ENCODE results near the gene PADI4.
"Not testable (repeated sequence)": the region's sequence is repeated elsewhere in the genome, so short reads cannot be mapped to it uniquely, and the experiment has no call there.

The PADI4 gene

DNA sequence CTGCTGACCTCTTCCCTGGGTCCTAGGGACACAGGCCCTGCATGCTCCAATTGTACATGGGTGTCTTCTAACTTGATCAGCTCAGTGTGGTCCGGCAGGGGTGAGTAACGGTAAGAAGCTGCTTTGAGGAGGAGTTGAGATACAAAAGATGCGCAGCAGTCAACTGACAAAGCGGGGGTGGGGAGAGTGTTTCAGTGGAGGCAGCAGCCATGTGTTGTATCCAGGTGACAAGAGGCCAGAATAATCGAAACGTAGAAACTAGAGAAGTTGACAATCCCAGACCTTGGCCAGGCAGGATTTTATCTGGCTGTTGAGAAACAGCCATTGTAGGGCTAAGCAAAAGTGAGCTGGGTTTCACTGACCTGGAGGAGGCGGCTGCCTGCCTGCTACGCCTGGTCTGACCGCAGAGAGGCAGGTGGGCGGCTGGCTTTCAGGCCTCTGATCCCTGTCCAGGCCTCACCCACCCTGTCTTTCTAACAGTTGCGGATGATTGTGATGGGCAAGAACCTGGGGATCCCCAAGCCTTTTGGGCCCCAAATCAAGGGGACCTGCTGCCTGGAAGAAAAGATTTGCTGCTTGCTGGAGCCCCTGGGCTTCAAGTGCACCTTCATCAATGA, 92.8 kb downstream of the PADI4 start:
- no peak for DNase-seq

DNA sequence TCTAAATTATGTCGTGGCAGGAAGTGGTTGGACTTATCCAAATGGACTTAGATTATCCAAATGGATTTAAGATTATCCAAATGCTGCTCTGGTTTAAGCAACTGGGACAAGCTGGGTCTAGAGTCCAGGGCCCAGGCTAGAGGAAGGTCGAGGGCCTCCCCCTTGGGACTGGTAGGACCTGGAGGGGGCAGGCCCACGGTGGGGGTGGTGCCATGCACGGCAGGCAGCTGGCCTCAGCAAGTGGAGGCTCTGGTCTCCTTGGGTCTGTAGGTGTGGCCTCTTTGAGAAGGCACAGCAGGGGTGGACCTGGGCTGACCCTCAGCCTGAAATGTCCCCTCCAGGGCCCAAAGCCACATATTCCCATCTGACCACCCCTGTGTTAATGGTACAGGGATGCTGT, 93.8 kb downstream of the PADI4 start:
- DNase-seq: no peak

DNA sequence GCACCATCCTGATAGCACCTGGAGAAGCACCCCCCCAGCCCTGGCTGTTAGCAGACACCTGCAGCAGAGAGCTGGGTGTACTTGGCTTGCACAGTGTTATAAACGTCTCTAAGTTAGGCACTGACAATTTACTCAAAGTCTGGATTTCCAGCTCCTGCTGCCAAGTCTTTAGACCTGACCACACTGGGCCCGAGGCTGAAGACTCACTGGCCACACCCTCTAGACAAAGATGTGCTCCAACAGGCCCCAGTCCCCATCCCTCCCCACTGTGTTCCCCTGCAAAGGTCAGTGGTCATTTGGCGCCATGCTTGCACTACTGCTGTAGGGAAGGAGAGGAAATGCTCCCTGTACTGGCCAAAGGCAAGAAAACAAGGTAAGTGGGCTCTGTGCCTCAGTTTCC, 95.1 kb downstream of the PADI4 start:
- no peak for DNase-seq

DNA sequence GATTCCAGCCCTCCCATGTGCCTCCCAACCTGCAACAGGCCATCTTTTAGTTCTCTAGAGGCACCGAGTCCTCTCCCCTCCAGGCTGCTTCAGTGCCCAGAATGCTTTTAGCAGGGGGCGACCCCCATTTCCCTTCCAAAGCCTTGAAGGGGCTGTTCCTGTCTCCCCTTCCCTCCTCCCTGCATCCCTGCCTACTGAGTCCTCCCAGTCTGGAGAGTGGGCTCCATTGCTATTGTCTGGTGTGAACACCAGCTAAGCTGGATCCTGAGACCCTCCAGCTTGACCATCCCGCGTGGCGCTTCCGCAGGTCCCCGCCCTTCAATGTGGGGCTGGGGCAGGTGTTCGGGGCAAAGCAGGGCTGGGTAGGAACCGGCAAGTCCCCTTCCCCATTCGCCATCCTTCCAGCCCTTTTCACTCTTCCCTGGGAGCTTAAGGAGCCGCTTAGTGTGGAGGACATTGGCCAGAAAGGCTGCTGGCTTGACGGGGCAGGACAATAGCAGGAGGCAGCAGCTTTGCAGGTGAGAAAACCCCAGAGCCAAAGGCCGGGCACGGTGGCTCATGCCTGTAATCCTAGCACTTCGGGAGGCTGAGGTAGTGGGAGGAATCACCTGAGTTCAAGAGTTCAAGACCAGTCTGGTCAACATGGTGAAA, 96.2 kb downstream of the PADI4 start:
- DNase-seq: no peak

DNA sequence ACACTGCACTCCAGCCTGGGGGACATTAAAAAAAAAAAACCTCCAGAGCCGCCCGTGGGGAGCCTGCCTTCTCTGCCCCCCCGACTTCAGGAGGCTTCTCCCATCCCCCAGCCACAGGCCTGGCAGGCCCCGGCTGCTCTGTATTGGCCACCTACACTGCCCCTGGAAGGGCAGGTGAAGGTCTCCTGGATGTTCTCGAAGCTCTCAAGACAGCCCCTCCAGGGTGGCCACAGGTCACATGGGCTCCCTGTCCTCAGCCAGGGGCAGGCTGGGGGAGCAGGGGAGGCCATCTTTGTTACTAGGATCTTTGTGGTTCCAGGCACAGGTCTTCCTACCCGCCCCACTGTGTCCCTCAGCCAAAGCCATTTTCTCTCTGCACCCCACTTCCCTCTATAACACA, 96.8 kb downstream of the PADI4 start:
- DNase-seq: no peak

DNA sequence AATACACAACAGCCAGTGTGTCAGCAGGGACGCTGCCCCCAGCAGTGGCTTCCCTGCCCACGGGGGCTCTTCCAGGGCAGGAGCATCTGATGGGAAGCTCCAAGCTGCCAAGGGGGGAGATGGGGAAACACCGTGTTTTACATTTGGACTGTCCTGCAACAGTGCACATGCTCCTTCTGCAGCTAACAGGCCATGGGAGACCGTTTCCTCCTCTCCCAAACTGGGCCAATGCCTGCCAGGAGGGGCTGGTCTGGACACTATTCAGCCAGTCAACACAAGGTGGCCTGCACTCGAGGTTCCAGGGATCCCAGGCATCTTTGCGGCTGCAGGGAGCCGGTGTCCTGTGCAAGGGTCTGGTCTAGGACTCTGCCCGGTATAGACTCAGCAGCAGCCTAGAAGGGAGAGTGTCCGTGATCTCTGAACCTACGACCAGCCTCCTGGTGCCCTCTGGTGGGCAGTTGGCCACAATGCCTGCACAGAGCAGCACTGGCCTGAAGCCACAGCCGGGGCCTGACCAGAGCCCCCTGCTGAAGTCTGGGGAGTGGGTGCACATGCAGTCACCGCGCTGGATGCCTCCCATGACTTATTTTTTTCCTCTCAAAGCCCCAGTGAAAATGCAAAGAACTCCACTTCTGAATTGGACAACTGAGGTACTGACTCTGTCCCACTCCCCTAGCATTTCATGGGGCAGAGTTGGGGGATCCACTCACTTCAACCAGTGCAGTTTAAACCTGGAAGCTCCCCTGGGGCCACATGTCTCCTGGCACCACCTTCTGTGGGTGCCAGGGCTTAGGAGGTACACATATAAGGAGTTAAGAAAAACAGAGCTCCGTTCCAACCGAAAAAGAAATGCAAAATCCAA, 98.1 kb downstream of the PADI4 start:
- DNase-seq: peak in 2 of 5 experiments; percentile 7 to 29

DNA sequence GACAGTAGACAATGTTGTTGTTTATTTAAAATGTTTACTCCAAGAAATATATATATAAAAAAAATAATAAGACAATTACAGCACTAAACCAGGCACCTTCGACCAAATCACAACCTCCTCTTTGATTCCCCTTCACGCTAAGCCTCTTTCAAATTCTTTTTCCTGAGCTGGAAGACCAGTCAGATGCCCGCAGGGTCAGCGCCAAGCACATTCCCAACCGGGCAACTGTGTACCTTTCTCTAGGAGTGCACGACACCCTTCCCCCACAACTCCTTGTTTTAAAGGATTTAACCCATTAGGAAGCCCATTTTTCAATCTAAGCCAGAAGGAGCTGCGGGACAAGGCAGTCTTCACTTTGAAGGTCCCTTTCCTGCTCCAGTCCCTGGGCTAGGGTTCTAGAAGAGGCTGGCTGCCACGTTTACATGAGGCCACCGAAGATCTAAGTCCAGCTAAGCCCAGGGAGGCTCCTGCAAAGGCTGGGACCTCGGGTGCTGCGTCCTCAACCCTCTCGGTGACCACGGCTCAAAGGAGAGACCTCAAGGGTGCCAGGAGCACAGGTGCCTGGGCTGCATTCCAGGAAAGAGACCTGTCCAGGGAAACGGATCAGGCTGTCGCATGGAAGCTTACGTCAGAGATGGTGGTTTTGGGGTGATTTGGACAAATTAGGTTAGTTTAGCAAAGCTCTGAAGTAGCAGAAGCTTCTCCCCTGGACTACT, 98.9 kb downstream of the PADI4 start:
- not testable (repeated sequence) for DNase-seq

DNA sequence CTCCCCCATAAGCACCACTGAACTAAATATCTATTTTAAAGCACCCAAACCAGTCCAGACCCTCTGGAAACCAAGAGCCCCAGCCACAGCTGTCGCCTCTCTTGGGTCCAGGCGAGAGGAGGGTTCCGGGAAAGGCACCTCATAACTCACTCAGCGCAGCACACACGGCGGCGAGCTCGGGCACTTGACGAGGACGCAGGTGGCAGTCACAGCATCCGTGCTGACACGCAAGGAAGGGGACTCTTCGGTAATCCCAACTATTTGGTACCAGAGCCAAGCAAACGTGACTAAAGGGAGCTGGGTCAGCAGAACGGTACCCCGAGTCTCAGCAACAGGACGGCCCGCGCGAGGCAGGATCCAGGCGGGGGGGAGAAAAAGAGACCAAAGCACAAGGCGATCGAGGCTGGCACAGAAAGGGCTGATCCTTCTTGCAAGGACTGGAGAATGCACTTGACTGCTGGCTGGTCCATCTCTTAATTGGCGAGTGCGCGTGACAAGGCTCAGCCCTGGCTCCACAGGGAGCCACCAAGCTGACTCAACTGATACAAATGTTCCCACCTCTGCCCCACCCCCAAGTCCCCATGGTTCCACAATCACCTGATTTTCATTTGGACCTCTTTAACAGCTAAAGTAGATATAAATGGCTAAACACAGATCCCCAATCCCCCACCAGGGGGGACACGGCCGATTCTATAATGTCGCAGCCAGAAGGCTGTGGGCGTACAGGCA, 100.0 kb downstream of the PADI4 start:
- not testable (repeated sequence) for DNase-seq

DNA sequence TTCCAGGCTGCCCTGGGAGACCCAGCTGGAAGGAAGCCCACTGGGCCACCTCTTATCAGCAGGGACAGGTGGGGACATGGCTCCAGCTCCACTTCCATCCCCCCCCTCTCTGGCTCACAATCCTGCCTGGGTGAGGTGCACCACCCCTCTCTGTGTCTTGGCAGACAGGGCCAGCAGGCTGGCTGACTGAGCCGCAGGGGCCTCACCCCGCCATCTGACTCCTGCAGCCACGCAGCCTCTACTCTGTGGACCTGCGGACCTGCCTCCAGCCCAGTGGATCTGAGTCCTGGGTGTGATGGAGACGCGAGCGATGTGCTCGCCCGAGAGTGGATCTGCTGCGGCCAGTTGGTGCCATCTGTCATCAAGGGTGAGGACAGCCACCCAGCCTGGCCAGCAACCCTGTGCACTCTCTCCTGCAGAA, 101.4 kb downstream of the PADI4 start:
- DNase-seq: no peak

DNA sequence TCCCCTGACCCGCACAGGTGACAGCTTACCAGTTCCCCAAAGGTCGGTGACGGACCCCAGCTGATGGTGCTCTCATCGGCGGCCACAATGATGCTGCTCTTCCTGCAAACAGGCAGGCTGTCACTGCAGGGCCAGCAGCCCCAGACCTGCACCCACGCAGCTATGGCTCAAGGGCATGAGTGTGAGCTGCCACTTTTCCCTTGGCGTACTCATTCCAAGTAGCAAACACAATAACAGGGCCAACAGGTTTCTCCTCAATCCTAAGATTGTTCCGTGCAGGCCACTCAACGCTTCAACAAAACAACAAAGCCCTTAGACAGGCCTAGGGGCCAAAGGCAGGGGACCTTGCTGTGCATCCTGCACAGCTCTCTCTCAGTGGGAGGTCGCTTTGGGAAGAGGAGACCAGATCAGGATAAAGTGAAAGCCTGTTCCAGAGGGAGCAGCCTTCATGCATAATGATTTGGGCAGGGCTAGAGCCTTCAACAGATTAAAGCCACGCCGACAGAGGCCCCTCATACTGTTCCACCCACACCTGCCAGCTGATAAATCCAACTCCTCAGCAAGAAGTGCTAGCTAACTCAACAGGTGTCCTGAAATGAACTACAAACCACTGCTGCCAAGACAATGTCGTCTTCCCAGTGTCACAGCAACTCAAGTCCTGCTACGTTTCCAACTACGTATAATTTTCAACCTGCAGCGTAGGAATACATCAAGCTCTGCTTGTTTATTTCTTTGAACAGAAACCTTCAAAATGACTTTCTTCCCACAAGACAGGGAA, 104.3 kb downstream of the PADI4 start:
- DNase-seq: no peak
